Brain microvascular endothelial cell (primary cell): ENCODE results near the gene CCDC7.
A peak's percentile ranks its signal among the peaks of the same experiment; 100 is the strongest.

Source experiments
- DNase-seq: peaks from one replicate; pipeline ENCODE4 v3.0.0-alpha.2; 2020
- H3K27ac ChIP-seq: fragments of 250-450 bp; sonication (Bioruptor Pico); 2 replicates; pipeline ENCODE4 v1.5.1; 2020; ENCODE audit warnings: mild to moderate bottlenecking, moderate library complexity
- H3K27me3 ChIP-seq: fragments of 250-450 bp; sonication (Bioruptor Pico); replicated peaks from 2 replicates; pipeline ENCODE4 v1.5.1; 2020; ENCODE audit warnings: mild to moderate bottlenecking
- H3K36me3 ChIP-seq: fragments of 250-450 bp; sonication (Bioruptor Pico); replicated peaks from 2 replicates; pipeline ENCODE4 v1.5.1; 2020; ENCODE audit warnings: mild to moderate bottlenecking
- H3K4me3 ChIP-seq: 2 replicates; pipeline ENCODE4 v1.5.1; 2011; ENCODE audit warnings: low read depth, mild to moderate bottlenecking, control low read depth, low read length, moderate library complexity
- in situ Hi-C: cut with HindIII; loops from 2 replicates; pipeline ENCODE4 v1.10.0; 2017; ENCODE audit warnings: low sequenced_read_pairs, low pct_ligation_motif_present
- TF ChIP-seq, protein P1 (sequence below): IDR thresholded peaks from 2 replicates; pipeline ENCODE4 v1.5.1; 2011; ENCODE audit warnings: low read depth, mild to moderate bottlenecking, moderate library complexity, low read length, control low read depth, inconsistent platforms; ENCODE audit errors: missing control alignments

CCDC7 gene

DNA sequence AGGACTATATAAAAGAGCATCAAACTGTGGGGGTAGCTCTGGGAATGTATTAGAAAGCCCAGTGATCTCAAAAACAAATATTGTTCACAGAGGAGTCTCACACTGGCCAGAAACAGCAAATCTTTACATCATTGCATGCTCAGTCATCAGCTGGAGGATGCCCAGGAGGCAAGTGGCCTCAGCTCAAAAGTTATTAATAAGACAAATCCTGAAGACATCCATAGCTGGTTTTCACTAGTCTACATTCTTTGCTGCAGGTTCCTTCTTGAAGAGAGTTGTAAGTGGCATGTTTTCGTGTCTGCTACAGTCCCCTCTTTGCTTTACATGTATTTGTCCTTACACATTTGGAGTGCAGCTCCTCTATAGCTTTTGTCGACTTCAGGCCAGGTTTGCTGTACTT lies 8.6 kb upstream of the CCDC7 start:
- H3K27ac ChIP-seq, result no peak overlapping the region
- no peaks in the 10 kb centered on the region for H3K36me3 ChIP-seq
- H3K4me3 ChIP-seq, result no peak overlapping the region
- no peak for DNase-seq
- no peaks in the 10 kb centered on the region for H3K27me3 ChIP-seq
- in situ Hi-C loops, result no loop called here
- TF ChIP-seq, protein P1, sequence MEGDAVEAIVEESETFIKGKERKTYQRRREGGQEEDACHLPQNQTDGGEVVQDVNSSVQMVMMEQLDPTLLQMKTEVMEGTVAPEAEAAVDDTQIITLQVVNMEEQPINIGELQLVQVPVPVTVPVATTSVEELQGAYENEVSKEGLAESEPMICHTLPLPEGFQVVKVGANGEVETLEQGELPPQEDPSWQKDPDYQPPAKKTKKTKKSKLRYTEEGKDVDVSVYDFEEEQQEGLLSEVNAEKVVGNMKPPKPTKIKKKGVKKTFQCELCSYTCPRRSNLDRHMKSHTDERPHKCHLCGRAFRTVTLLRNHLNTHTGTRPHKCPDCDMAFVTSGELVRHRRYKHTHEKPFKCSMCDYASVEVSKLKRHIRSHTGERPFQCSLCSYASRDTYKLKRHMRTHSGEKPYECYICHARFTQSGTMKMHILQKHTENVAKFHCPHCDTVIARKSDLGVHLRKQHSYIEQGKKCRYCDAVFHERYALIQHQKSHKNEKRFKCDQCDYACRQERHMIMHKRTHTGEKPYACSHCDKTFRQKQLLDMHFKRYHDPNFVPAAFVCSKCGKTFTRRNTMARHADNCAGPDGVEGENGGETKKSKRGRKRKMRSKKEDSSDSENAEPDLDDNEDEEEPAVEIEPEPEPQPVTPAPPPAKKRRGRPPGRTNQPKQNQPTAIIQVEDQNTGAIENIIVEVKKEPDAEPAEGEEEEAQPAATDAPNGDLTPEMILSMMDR, result no peak

DNA sequence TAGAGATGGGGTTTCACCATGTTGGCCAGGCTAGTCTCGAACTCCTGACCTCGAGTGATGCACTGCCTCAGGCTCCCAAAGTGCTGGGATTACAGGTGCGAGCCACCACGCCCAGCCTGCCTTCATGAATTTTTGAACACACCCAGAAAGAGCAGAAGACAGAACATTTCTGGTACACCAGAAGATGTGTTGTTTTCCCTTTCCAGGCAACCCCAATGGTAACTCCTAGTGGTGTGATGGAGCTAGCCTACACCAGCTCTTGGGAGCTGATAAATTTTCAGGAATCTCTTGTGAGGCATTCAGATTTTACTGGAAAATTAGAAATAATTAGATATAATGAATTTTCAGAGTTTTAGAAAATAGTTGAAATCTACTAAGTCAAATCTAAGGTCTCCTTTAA lies 904 bp upstream of the CCDC7 start:
- H3K27ac ChIP-seq, result no peak overlapping the region
- no peak for DNase-seq
- no peaks in the 10 kb centered on the region for H3K27me3 ChIP-seq
- no peak overlapping the region for H3K4me3 ChIP-seq
- TF ChIP-seq, protein P1, result no peak
- in situ Hi-C loops, result no loop called here
- no peaks in the 10 kb centered on the region for H3K36me3 ChIP-seq

DNA sequence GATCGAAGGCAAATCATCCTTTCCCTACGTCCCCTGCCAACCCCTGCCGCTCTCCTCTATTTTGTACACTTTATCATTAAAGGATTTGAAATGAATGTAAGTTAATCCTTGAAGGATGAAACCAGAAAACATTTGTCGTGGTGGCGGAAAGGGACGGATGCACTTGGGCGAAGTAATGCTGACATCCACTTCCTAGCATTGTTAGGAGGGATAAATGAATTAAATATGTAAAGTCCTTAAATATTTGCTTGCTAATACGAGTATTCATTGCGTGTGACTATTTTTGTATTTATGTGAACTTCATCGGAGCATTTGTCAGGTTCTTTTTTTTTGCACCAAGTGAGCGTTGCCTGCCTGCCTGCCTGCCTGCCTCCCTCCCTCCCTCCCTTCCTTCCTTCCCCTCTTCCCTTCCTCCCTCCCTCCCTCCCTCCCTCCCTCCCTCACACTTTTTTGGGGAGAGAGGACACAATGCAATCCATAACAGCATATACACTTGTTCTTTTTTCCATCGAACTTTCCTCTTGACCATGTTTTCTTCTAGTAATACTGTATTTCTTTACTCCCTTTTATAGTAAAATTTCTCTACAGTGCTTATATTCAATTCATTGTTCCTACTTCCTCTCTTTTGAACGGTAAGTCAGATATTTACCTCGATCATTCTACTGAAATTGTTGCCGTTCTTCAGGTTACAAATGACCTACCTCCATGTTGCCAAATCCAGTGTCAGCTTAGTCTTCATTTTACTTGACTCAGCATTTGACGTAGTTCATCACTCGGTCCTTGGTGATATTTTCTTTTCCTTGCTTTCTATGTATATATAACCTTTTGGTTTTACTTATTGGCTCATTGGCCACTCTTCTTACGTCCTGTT lies 831 bp downstream of the CCDC7 start:
- Histone ChIP-seq H3K27me3 (no peaks in the 10 kb centered on the region), H3K4me3 (peak overlapping the region; percentile 80), H3K36me3 (no peaks in the 10 kb centered on the region), H3K27ac (peak overlapping the region; percentile 85)
- in situ Hi-C loops, result no loop called here
- TF ChIP-seq, protein P1, result no peak
- no peak for DNase-seq

DNA sequence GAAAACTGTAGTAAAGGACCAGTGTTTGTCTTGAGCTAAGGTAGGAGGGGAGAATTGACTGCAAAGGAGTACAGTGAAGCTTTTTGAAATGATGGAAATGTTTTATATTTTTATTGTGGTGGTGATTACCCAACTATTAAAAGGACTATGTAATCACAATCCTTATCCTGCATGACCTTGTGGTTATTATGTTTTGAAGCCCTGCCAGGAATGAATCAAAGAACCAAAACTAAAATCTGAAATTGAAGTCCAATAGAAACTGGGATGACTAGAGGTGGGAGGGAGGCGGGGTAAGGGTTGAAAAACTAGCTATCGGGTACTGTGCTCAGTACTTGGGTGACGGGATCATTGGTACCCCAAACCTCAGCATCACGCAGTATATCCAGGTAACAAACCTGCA lies 8.2 kb downstream of the CCDC7 start:
- in situ Hi-C loops, result no loop called here
- Histone ChIP-seq H3K4me3 (no peak overlapping the region), H3K27me3 (no peaks in the 10 kb centered on the region), H3K27ac (no peak overlapping the region), H3K36me3 (peaks cover 4% of the 10 kb centered on the region)
- TF ChIP-seq, protein P1, result no peak
- no peak for DNase-seq

DNA sequence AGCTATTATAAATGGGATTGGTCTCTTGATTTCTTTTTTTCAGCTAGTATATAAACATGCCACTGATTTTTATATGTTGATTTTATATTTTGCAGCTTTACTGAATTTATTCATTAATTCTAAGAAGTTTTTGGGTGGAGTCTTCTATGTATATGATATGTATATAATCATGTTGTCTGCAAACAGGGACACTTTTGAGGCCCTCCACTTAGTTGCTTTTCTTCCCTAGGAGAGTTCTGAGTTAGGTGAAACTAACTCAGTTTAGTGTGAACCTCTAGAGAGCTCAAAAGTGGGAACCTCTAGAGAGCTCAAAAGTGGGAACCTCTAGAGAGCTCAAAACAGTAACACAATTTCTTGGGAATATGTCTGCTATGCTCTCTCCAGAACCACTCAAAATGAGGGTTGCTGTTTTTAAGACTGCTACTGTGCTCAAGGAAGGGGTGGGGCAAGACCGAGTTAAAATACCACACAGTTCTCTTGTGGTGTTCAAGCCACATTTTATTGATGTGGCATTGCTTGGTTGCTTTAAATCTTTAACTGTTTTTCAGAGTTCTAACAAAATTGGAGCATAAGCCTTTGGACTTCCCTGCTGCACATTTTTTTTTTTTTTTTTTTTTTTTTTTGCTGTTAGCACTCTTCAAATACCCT lies 13.2 kb downstream of the CCDC7 start:
- Histone ChIP-seq H3K27me3 (no peaks in the 10 kb centered on the region), H3K4me3 (no peak overlapping the region), H3K36me3 (no peaks in the 10 kb centered on the region), H3K27ac (no peak overlapping the region)
- in situ Hi-C loops, result no loop called here
- TF ChIP-seq, protein P1, result no peak
- no peak for DNase-seq

DNA sequence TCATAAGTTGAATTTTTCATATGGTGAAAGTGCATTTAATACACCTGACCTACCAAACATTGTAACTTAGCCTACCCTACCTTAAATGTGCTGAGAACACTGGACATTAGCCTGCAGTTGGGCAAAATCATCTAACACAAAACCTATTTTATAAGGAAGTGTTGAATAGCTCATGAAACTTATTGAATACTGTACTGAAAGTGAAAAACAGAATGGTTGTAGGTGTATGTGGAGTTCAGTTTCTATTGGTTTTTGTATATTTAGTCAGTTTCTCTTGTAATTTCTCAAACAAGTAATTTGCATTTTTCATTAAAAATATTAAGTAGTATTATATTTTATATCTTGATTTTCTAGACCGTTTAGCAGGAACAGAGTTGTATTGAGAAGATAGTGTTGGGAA lies 15.3 kb downstream of the CCDC7 start:
- H3K36me3 ChIP-seq, result no peaks in the 10 kb centered on the region
- in situ Hi-C loops, result no loop called here
- TF ChIP-seq, protein P1, result no peak
- H3K27ac ChIP-seq, result no peak overlapping the region
- no peak for DNase-seq
- no peak overlapping the region for H3K4me3 ChIP-seq
- H3K27me3 ChIP-seq, result no peaks in the 10 kb centered on the region
